ENCODE data around the gene SERPIND1.
A peak's percentile ranks its signal among the peaks of the same experiment; 100 is the strongest.
"Not testable (repeated sequence)": the region's sequence is repeated elsewhere in the genome, so short reads cannot be mapped to it uniquely, and the experiment has no call there.

The SERPIND1 gene

GRCh38 chr22:20773793-20774212, at the start of gene SERPIND1:
Gene SERPIND1, plus strand, starts transcription at chr22:20774113. Its CDS starts 5,200 bp downstream, at chr22:20779313.
- DNase-seq, result no peak

GRCh38 chr22:20724676-20725454, 49.0 kb upstream of the SERPIND1 start:
- no peak for DNase-seq

GRCh38 chr22:20725987-20726558, 47.8 kb upstream of the SERPIND1 start:
- DNase-seq, result no peak

- DNase-seq, result no peak
These were observed 46.5 kb upstream of the SERPIND1 start for GRCh38 chr22:20727118-20728015.

GRCh38 chr22:20728523-20729190, 45.3 kb upstream of the SERPIND1 start:
- DNase-seq, result no peak

- no peak for DNase-seq
These were observed 44.7 kb upstream of the SERPIND1 start for GRCh38 chr22:20729194-20729593.

GRCh38 chr22:20732431-20732830, 41.5 kb upstream of the SERPIND1 start:
- DNase-seq, result not testable (repeated sequence)

- DNase-seq, result not testable (repeated sequence)
These were observed 38.4 kb upstream of the SERPIND1 start for GRCh38 chr22:20735356-20736162.

GRCh38 chr22:20736891-20737290, 37.0 kb upstream of the SERPIND1 start:
- not testable (repeated sequence) for DNase-seq

GRCh38 chr22:20738394-20739089, 35.4 kb upstream of the SERPIND1 start:
- peak; percentile 73 for DNase-seq

- no peak for DNase-seq
These were observed 33.5 kb upstream of the SERPIND1 start for GRCh38 chr22:20740222-20740951.

- no peak for DNase-seq
These were observed 32.8 kb upstream of the SERPIND1 start for GRCh38 chr22:20741008-20741633.

GRCh38 chr22:20741634-20742581, 32.0 kb upstream of the SERPIND1 start:
- DNase-seq, result peak; percentile 23

- no peak for DNase-seq
These were observed 31.1 kb upstream of the SERPIND1 start for GRCh38 chr22:20742764-20743163.

- DNase-seq, result no peak
These were observed 29.5 kb upstream of the SERPIND1 start for GRCh38 chr22:20744456-20744855.

- no peak for DNase-seq
These were observed 28.8 kb upstream of the SERPIND1 start for GRCh38 chr22:20745119-20745518.

GRCh38 chr22:20746431-20747189, 27.3 kb upstream of the SERPIND1 start:
- no peak for DNase-seq

- DNase-seq, result no peak
These were observed 26.7 kb upstream of the SERPIND1 start for GRCh38 chr22:20747223-20747622.
